Breast epithelium (tissue), 4 donors: ENCODE data around the gene MEIS2. TPM values are rescaled to one million over a fixed set of nuclear protein-coding genes. Genes with fewer than 3 reads are reported as not detected.

Experiments
- DNase-seq, 2 donors: peaks; one replicate each; pipeline ENCODE4 v3.0.0-alpha.2; 2019; ENCODE audit warnings: low spot score in 2 of 2
- H3K27ac ChIP-seq, 2 donors: fragments of 200-600 bp; sonication (generic) in 1 of 2; one replicate each; pipeline ENCODE4 v1.5.1; 2016 to 2019; ENCODE audit warnings: mild to moderate bottlenecking in 1 of 2
- H3K27me3 ChIP-seq, 2 donors: fragments of 200-600 bp; sonication (generic) in 1 of 2; one replicate each; pipeline versions ENCODE4 v1.5.1 to v1.6.0; 2017 to 2019; ENCODE audit warnings: control low read depth in 1 of 2, mild to moderate bottlenecking in 1 of 2
- H3K36me3 ChIP-seq: fragments of 200-600 bp; one replicate; pipeline ENCODE4 v1.5.1; 2019
- H3K4me1 ChIP-seq, 2 donors: fragments of 200-600 bp; sonication (generic); one replicate each; pipeline ENCODE4 v1.5.1; 2016 to 2019; ENCODE audit warnings: control low read depth in 1 of 2
- H3K4me3 ChIP-seq, 3 donors: fragments of 200-600 bp; sonication (generic); 1 replicate in 2 of 3; 2 replicates in 1 of 3; pipeline ENCODE4 v1.5.1; 2016 to 2019; ENCODE audit warnings: mild to moderate bottlenecking in 3 of 3, moderate library complexity in 2 of 3
- H3K9me3 ChIP-seq, 2 donors: fragments of 200-600 bp; sonication (generic) in 1 of 2; one replicate each; pipeline ENCODE4 v1.5.1; 2016 to 2019; ENCODE audit warnings: control low read depth in 1 of 2
- CTCF ChIP-seq, 3 donors: fragments of 450-650 bp; IDR thresholded peaks; one replicate each; pipeline ENCODE4 v1.5.1; 2016 to 2017; ENCODE audit warnings: antibody characterized with exemption in 3 of 3, mild to moderate bottlenecking in 3 of 3, moderate library complexity in 3 of 3
- POLR2A ChIP-seq: fragments of 450-650 bp; IDR thresholded peaks from one replicate; pipeline ENCODE4 v1.6.1; 2016; ENCODE audit warnings: antibody characterized with exemption, mild to moderate bottlenecking, moderate library complexity
- POLR2AphosphoS5 ChIP-seq, 3 donors: sonication (generic); formaldehyde crosslinking; IDR thresholded peaks; one replicate each; pipeline ENCODE4 v1.6.1; 2017; ENCODE audit warnings: antibody characterized with exemption in 3 of 3
- intact Hi-C: fragments of 100-400 bp; cut with DNase I; formaldehyde crosslinking; loops from one replicate; pipeline ENCODE4 v1.15.1; 2023; ENCODE audit warnings: low total_unique reads
- total RNA-seq, 3 donors: library from RNA; depleted of rRNA; stranded (reverse); fragments of >200 nt; gene quantifications; one replicate each; pipeline ENCODE4 v1.1.0, GENCODE V29; 2016

The MEIS2 gene
- total RNA-seq, 3 donors from 2014 or later = 18.2 to 55.8 (median 28.5) TPM

GRCh38 chr15:37071134-37071533 lies 29.2 kb downstream of the MEIS2 start:
- H3K36me3 ChIP-seq = no peaks in the 10 kb centered on the region
- no peaks in the 10 kb centered on the region for H3K9me3 ChIP-seq
- H3K4me3 ChIP-seq = no peak overlapping the region
- H3K27me3 ChIP-seq = no peaks in the 10 kb centered on the region
- H3K27ac ChIP-seq = no peak overlapping the region
- intact Hi-C loops = no loop called here
- no peak for TF ChIP-seq POLR2A
- TF ChIP-seq CTCF (IDR thresholded peaks at IDR 0.05) = no peak
- no peak for TF ChIP-seq POLR2AphosphoS5 (IDR thresholded peaks at IDR 0.05)
- no peaks in the 10 kb centered on the region for H3K4me1 ChIP-seq
- DNase-seq = no peak

- Histone ChIP-seq H3K9me3 (no peaks in the 10 kb centered on the region), H3K27me3 (no peaks in the 10 kb centered on the region), H3K4me3 (no peak overlapping the region), H3K36me3 (no peaks in the 10 kb centered on the region), H3K4me1 (no peaks in the 10 kb centered on the region), H3K27ac (no peak overlapping the region)
- TF ChIP-seq POLR2A (no peak), POLR2AphosphoS5 (IDR thresholded peaks at IDR 0.05) (no peak), CTCF (IDR thresholded peaks at IDR 0.05) (no peak)
- no peak for DNase-seq
- intact Hi-C loops = no loop called here
These were observed 29.7 kb downstream of the MEIS2 start for GRCh38 chr15:37070686-37071085.

- Histone ChIP-seq H3K4me1 (no peaks in the 10 kb centered on the region), H3K27ac (peak overlapping the region in 1 of 2 donors; percentile 7), H3K9me3 (no peaks in the 10 kb centered on the region), H3K27me3 (no peaks in the 10 kb centered on the region), H3K4me3 (no peak overlapping the region), H3K36me3 (no peaks in the 10 kb centered on the region)
- intact Hi-C loops = no loop called here
- DNase-seq = no peak
- TF ChIP-seq CTCF (IDR thresholded peaks at IDR 0.05) (no peak), POLR2AphosphoS5 (IDR thresholded peaks at IDR 0.05) (peak in 1 of 3 donors; percentile 24)
These were observed 38.4 kb downstream of the MEIS2 start for GRCh38 chr15:37061996-37062395.

GRCh38 chr15:37059086-37059485 lies 41.3 kb downstream of the MEIS2 start:
- no peaks in the 10 kb centered on the region for H3K9me3 ChIP-seq
- no peaks in the 10 kb centered on the region for H3K27me3 ChIP-seq
- no peaks in the 10 kb centered on the region for H3K36me3 ChIP-seq
- no peak for TF ChIP-seq CTCF (IDR thresholded peaks at IDR 0.05)
- TF ChIP-seq POLR2AphosphoS5 (IDR thresholded peaks at IDR 0.05) = no peak
- TF ChIP-seq POLR2A = no peak
- no peak for DNase-seq
- H3K4me3 ChIP-seq = no peak overlapping the region
- intact Hi-C loops = no loop called here
- no peaks in the 10 kb centered on the region for H3K4me1 ChIP-seq
- peak overlapping the region; percentile 19 to 60 for H3K27ac ChIP-seq

GRCh38 chr15:37058316-37058985 lies 41.9 kb downstream of the MEIS2 start:
- Histone ChIP-seq H3K27me3 (no peaks in the 10 kb centered on the region), H3K9me3 (no peaks in the 10 kb centered on the region), H3K27ac (peak overlapping the region; percentile 35 to 60), H3K36me3 (no peaks in the 10 kb centered on the region), H3K4me1 (no peaks in the 10 kb centered on the region), H3K4me3 (no peak overlapping the region)
- intact Hi-C loops = no loop called here
- no peak for DNase-seq
- TF ChIP-seq POLR2A (no peak), POLR2AphosphoS5 (IDR thresholded peaks at IDR 0.05) (no peak), CTCF (IDR thresholded peaks at IDR 0.05) (no peak)
